GM23248 (cell line): Measurements from ENCODE around the gene TRIM28. TPM values are rescaled to one million over a fixed set of nuclear protein-coding genes. Genes with fewer than 3 reads are reported as not detected.
A peak's percentile ranks its signal among the peaks of the same experiment; 100 is the strongest.

Experiments
- DNase-seq: peaks from one replicate; pipeline ENCODE4 v3.0.0-alpha.2; 2015
- H2AFZ ChIP-seq: fragments of 200-600 bp; sonication (generic); 2 replicates; pipeline ENCODE4 v1.6.1; 2016; ENCODE audit warnings: antibody characterized with exemption
- H3F3A ChIP-seq: fragments of 200-600 bp; sonication (generic); 2 replicates; pipeline ENCODE4 v1.6.1; 2016; ENCODE audit warnings: mild to moderate bottlenecking, antibody characterized with exemption, mixed run types; ENCODE audit not compliant: insufficient read depth
- H3K27ac ChIP-seq: fragments of 200-600 bp; sonication (generic); 2 replicates; pipeline ENCODE4 v1.5.1; 2016; ENCODE audit warnings: mild to moderate bottlenecking
- H3K27me3 ChIP-seq: fragments of 200-600 bp; sonication (generic); replicated peaks from 2 replicates; pipeline ENCODE4 v1.6.1; 2016; ENCODE audit warnings: mild to moderate bottlenecking; ENCODE audit not compliant: insufficient read depth
- H3K36me3 ChIP-seq: fragments of 200-600 bp; sonication (generic); 2 replicates; pipeline ENCODE4 v1.6.1; 2016; ENCODE audit warnings: low read depth, mild to moderate bottlenecking
- H3K4me1 ChIP-seq: fragments of 200-600 bp; sonication (generic); 2 replicates; pipeline ENCODE4 v1.6.1; 2016; ENCODE audit warnings: mild to moderate bottlenecking; ENCODE audit not compliant: insufficient read depth
- H3K4me2 ChIP-seq: fragments of 200-600 bp; sonication (generic); one replicate; pipeline ENCODE4 v1.6.1; 2016; ENCODE audit warnings: mild to moderate bottlenecking; ENCODE audit not compliant: unreplicated experiment
- H3K4me3 ChIP-seq: fragments of 200-600 bp; sonication (generic); 2 replicates; pipeline ENCODE4 v1.5.1; 2016; ENCODE audit warnings: mild to moderate bottlenecking
- H3K79me2 ChIP-seq: fragments of 200-600 bp; sonication (generic); 2 replicates; pipeline ENCODE4 v1.6.1; 2016; ENCODE audit warnings: mild to moderate bottlenecking; ENCODE audit not compliant: insufficient read depth
- H3K9ac ChIP-seq: fragments of 200-600 bp; sonication (generic); 2 replicates; pipeline ENCODE4 v1.6.1; 2016; ENCODE audit warnings: mild to moderate bottlenecking
- H3K9me2 ChIP-seq: fragments of 200-600 bp; sonication (generic); 2 replicates; pipeline ENCODE4 v1.6.1; 2016; ENCODE audit warnings: mixed run types, mild to moderate bottlenecking, moderate library complexity; ENCODE audit not compliant: insufficient read depth
- H3K9me3 ChIP-seq: fragments of 200-600 bp; sonication (generic); one replicate; pipeline ENCODE4 v1.6.1; 2017; ENCODE audit warnings: low read depth
- H4K20me1 ChIP-seq: fragments of 200-600 bp; sonication (generic); 2 replicates; pipeline ENCODE4 v1.6.0; 2016; ENCODE audit not compliant: insufficient read depth
- EZH2 ChIP-seq: fragments of 200-600 bp; sonication (generic); IDR thresholded peaks from 2 replicates; pipeline ENCODE4 v1.6.1; 2018; ENCODE audit warnings: antibody characterized with exemption, mild to moderate bottlenecking; ENCODE audit not compliant: insufficient read depth, poor library complexity, severe bottlenecking
- EZH2phosphoT487 ChIP-seq: fragments of 200-600 bp; sonication (generic); IDR thresholded peaks from 2 replicates; pipeline ENCODE4 v1.6.1; 2018; ENCODE audit warnings: antibody characterized with exemption, moderate library complexity, mild to moderate bottlenecking, low read depth; ENCODE audit not compliant: insufficient read depth
- WGBS, 2 experiments: methylation state at CpG; one replicate each; pipeline ENCODE4 v1.1.6; 2015 to 2017; ENCODE audit warnings: low lambda C conversion rate in 2 of 2, low coverage in 1 of 2; ENCODE audit errors: missing lambda C conversion rate in 2 of 2; 5-methylcytosine and 5-hydroxymethylcytosine counted together
- in situ Hi-C: fragments of 300-500 bp; cut with MboI; formaldehyde crosslinking; loops from 2 replicates; pipeline ENCODE4 v1.15.0; 2020
- polyA plus RNA-seq: library from polyadenylated mRNA; unstranded; fragments of >200 nt; fragmentation: Nextera tagmentation; extraction: Ambion mirVana; gene quantifications from 2 replicates; pipeline ENCODE4 v1.2.1, GENCODE V29; 2016
- total RNA-seq: library from RNA; depleted of rRNA; stranded (reverse); fragments of >200 nt; shearing (Covaris generic); gene quantifications from 2 replicates; pipeline ENCODE4 v1.2.3, GENCODE V29; 2014

The TRIM28 gene
- total and polyA plus RNA-seq, 2 experiments from 2014 or later: 61.5 to 319 TPM

- Histone ChIP-seq H3K27ac (0 out of 2 replicates have a peak overlapping the region, but pooled peaks have one; percentile 2), H3K79me2 (peaks cover 7% of the 10 kb centered on the region), H3K9ac (peak overlapping the region; percentile 65), H3K36me3 (no peaks in the 10 kb centered on the region; the same call in 1 of the 2 replicates), H4K20me1 (no peaks in the 10 kb centered on the region), H3K4me3 (peak overlapping the region; percentile 61), H3F3A (peaks cover 34% of the 10 kb centered on the region), H3K4me2 (peak overlapping the region; percentile 75), H2AFZ (peak overlapping the region; percentile 43; the same call in 1 of the 2 replicates), H3K9me3 (no peaks in the 10 kb centered on the region), H3K4me1 (peaks cover 18% of the 10 kb centered on the region), H3K27me3 (no peaks in the 10 kb centered on the region), H3K9me2 (no peaks in the 10 kb centered on the region)
- DNase-seq: peak; percentile 74
- 3 to 6% methylated on average over 61 to 73 of the region's 107 CpGs for WGBS, 2 experiments
- TF ChIP-seq EZH2phosphoT487 (no peak), EZH2 (no peak)
- in situ Hi-C loops: no loop called here
Observed at GRCh38 chr19:58562122-58563033, 18.5 kb downstream of the TRIM28 start.

GRCh38 chr19:58563034-58563573 lies 19.2 kb downstream of the TRIM28 start:
- H3K27ac ChIP-seq: no peak overlapping the region
- H3K27me3 ChIP-seq: no peaks in the 10 kb centered on the region

GRCh38 chr19:58563823-58564222 lies 20.0 kb downstream of the TRIM28 start:
- WGBS, 2 experiments: 42 to 46% methylated on average over 6 of the region's 6 CpGs
- no peak overlapping the region for H3K4me2 ChIP-seq

More at GRCh38 chr19:58563034-58563573, 19.2 kb downstream of the TRIM28 start:
- no peaks in the 10 kb centered on the region for H3K9me3 ChIP-seq
- WGBS, 2 experiments: 3 to 6% methylated on average over 24 to 35 of the region's 40 CpGs
- no peaks in the 10 kb centered on the region for H4K20me1 ChIP-seq
- H3K79me2 ChIP-seq: peaks cover under 1% of the 10 kb centered on the region; the same call in 1 of the 2 replicates
- H3K36me3 ChIP-seq: no peaks in the 10 kb centered on the region; the same call in 1 of the 2 replicates
- H3K9ac ChIP-seq: peak overlapping the region; percentile 65; the same call in 1 of the 2 replicates
- peaks cover 34% of the 10 kb centered on the region for H3F3A ChIP-seq
- H3K4me2 ChIP-seq: peak overlapping the region; percentile 75
- DNase-seq: peak; percentile 33
- no peak for TF ChIP-seq EZH2phosphoT487
- no peak for TF ChIP-seq EZH2
- H3K4me1 ChIP-seq: peaks cover 18% of the 10 kb centered on the region
- no peak overlapping the region for H2AFZ ChIP-seq
- no peaks in the 10 kb centered on the region for H3K9me2 ChIP-seq
- H3K4me3 ChIP-seq: peak overlapping the region; percentile 61
- in situ Hi-C loops: no loop called here

GRCh38 chr19:58566989-58567388 lies 23.1 kb downstream of the TRIM28 start:
- DNase-seq: no peak
- peaks cover 12% of the 10 kb centered on the region; the same call in 1 of the 2 replicates for H3K4me1 ChIP-seq
- peaks cover 4% of the 10 kb centered on the region for H3K79me2 ChIP-seq
- no peaks in the 10 kb centered on the region for H4K20me1 ChIP-seq
- H3K27ac ChIP-seq: no peak overlapping the region
- H3K4me2 ChIP-seq: no peak overlapping the region
- H3F3A ChIP-seq: peaks cover 14% of the 10 kb centered on the region
- H2AFZ ChIP-seq: no peak overlapping the region
- no peak for TF ChIP-seq EZH2phosphoT487
- TF ChIP-seq EZH2: no peak
- WGBS, 2 experiments: 95 to 100% methylated on average over 5 of the region's 5 CpGs
- H3K9me2 ChIP-seq: no peaks in the 10 kb centered on the region
- in situ Hi-C loops: no loop called here
- H3K9ac ChIP-seq: no peak overlapping the region
- no peaks in the 10 kb centered on the region; the same call in 1 of the 2 replicates for H3K36me3 ChIP-seq
- no peaks in the 10 kb centered on the region for H3K27me3 ChIP-seq
- no peak overlapping the region for H3K4me3 ChIP-seq
- H3K9me3 ChIP-seq: no peaks in the 10 kb centered on the region

More at GRCh38 chr19:58563823-58564222, 20.0 kb downstream of the TRIM28 start:
- H3K9ac ChIP-seq: no peak overlapping the region
- H3K4me1 ChIP-seq: peaks cover 18% of the 10 kb centered on the region
- no peaks in the 10 kb centered on the region; the same call in 1 of the 2 replicates for H3K36me3 ChIP-seq
- no peak overlapping the region for H2AFZ ChIP-seq
- TF ChIP-seq EZH2 (no peak), EZH2phosphoT487 (no peak)
- no peaks in the 10 kb centered on the region for H3K79me2 ChIP-seq
- H3F3A ChIP-seq: peaks cover 34% of the 10 kb centered on the region
- no peaks in the 10 kb centered on the region for H4K20me1 ChIP-seq
- no peaks in the 10 kb centered on the region for H3K27me3 ChIP-seq
- DNase-seq: no peak
- in situ Hi-C loops: no loop called here
- H3K27ac ChIP-seq: no peak overlapping the region
- H3K4me3 ChIP-seq: no peak overlapping the region
- no peaks in the 10 kb centered on the region for H3K9me3 ChIP-seq
- no peaks in the 10 kb centered on the region for H3K9me2 ChIP-seq
